SK-N-SH (cell line): ENCODE measurements around the gene FAM184A. TPM values are rescaled to one million over a fixed set of nuclear protein-coding genes. Genes with fewer than 3 reads are reported as not detected.

ENCODE experiments used
- CTCF ChIA-PET: fragments of 300-600, 350-600 bp; formaldehyde crosslinking; extraction: SDS; loops from one replicate; lab custom pipeline; 2021; lab: Yijun Ruan, JAX
- POLR2A ChIA-PET: fragments of 350-600 bp; sonication (Branson Sonifier 250); formaldehyde crosslinking; extraction: SDS; loops from one replicate; lab custom pipeline; 2020; ENCODE audit warnings: antibody characterized with exemption, inconsistent platforms; lab: Yijun Ruan, JAX
- DNase-seq: peaks from one replicate; pipeline ENCODE4 v3.0.0; 2012
- H2AFZ ChIP-seq: fragments of 200-600 bp; sonication (generic); 2 replicates; pipeline ENCODE4 v1.8.1; 2016; ENCODE audit warnings: antibody characterized with exemption, mild to moderate bottlenecking, low read depth
- H3F3A ChIP-seq: fragments of 200-600 bp; sonication (generic); replicated peaks from 2 replicates; pipeline ENCODE3; 2016; ENCODE audit warnings: antibody characterized with exemption, mild to moderate bottlenecking; ENCODE audit not compliant: insufficient read depth
- H3K27ac ChIP-seq, 2 experiments: fragments of 200-500 bp in 1 of 2; fragments of 200-600 bp in 1 of 2; sonication (Bioruptor generic) in 1 of 2; sonication (generic), shearing (Covaris generic) in 1 of 2; 2 replicates each; pipeline versions ENCODE4 v1.5.1 to v1.6.1; 2014 to 2016; ENCODE audit warnings: low read depth in 2 of 2, inconsistent platforms in 1 of 2, low read length in 1 of 2, mild to moderate bottlenecking in 1 of 2, mixed read lengths in 1 of 2
- H3K27me3 ChIP-seq: fragments of 200-600 bp; sonication (generic), shearing (Covaris generic); 2 replicates; pipeline ENCODE4 v1.6.1; 2016; ENCODE audit warnings: mixed run types; ENCODE audit not compliant: insufficient read depth
- H3K36me3 ChIP-seq, 2 experiments: fragments of 200-500 bp in 1 of 2; fragments of 200-600 bp in 1 of 2; sonication (Bioruptor generic) in 1 of 2; sonication (generic) in 1 of 2; replicated peaks in 1 of 2; 2 replicates each; pipeline versions ENCODE3 to v1.5.1; 2014 to 2016; ENCODE audit warnings: low read length in 1 of 2, mild to moderate bottlenecking in 1 of 2; ENCODE audit not compliant: insufficient read depth in 2 of 2, control insufficient read depth in 1 of 2
- H3K4me1 ChIP-seq, 2 experiments: fragments of 200-500 bp in 1 of 2; fragments of 200-600 bp in 1 of 2; sonication (Bioruptor generic) in 1 of 2; sonication (generic), shearing (Covaris generic) in 1 of 2; 2 replicates each; pipeline versions ENCODE4 v1.5.1 to v1.6.1; 2014 to 2016; ENCODE audit warnings: low read depth in 1 of 2, low read length in 1 of 2, mixed run types in 1 of 2; ENCODE audit not compliant: insufficient read depth in 2 of 2, control insufficient read depth in 1 of 2
- H3K4me2 ChIP-seq: fragments of 200-600 bp; sonication (generic), shearing (Covaris generic); 2 replicates; pipeline ENCODE4 v1.6.1; 2017; ENCODE audit warnings: mixed run types
- H3K4me3 ChIP-seq, 2 experiments: fragments of 200-500 bp in 1 of 2; fragments of 200-600 bp in 1 of 2; sonication (Bioruptor generic) in 1 of 2; sonication (generic), shearing (Covaris generic) in 1 of 2; 2 replicates each; pipeline versions ENCODE4 v1.5.1 to v1.8.1; 2014 to 2016; ENCODE audit warnings: low read depth in 2 of 2, inconsistent platforms in 1 of 2, low read length in 1 of 2, mild to moderate bottlenecking in 1 of 2, mixed read lengths in 1 of 2, moderate library complexity in 1 of 2
- H3K79me2 ChIP-seq: fragments of 200-600 bp; sonication (generic); 2 replicates; pipeline ENCODE4 v1.8.1; 2017; ENCODE audit warnings: mild to moderate bottlenecking; ENCODE audit not compliant: insufficient read depth
- H3K9ac ChIP-seq: fragments of 200-600 bp; sonication (generic); 2 replicates; pipeline ENCODE4 v1.6.1; 2017; ENCODE audit warnings: mixed run types
- H3K9me2 ChIP-seq: fragments of 200-600 bp; sonication (generic); 2 replicates; pipeline ENCODE4 v1.6.1; 2017; ENCODE audit warnings: mixed run types
- H3K9me3 ChIP-seq: fragments of 200-600 bp; sonication (generic); 2 replicates; pipeline ENCODE4 v1.6.1; 2017; ENCODE audit warnings: mixed run types, mild to moderate bottlenecking, moderate library complexity
- H4K20me1 ChIP-seq: fragments of 200-600 bp; sonication (generic); 2 replicates; pipeline ENCODE4 v1.6.1; 2017; ENCODE audit warnings: mild to moderate bottlenecking, mixed run types; ENCODE audit not compliant: insufficient read depth
- CHD2 ChIP-seq: fragments of 150-350 bp; IDR thresholded peaks from 2 replicates; pipeline ENCODE4 v1.6.1; 2018; ENCODE audit warnings: low read length; ENCODE audit not compliant: partially characterized antibody
- ELF1 ChIP-seq: IDR thresholded peaks from 2 replicates; pipeline ENCODE4 v1.4.0; 2012
- EZH2phosphoT487 ChIP-seq: fragments of 200-600 bp; sonication (generic); IDR thresholded peaks from 2 replicates; pipeline ENCODE4 v1.6.1; 2017; ENCODE audit warnings: low read depth, mixed run types, mild to moderate bottlenecking, antibody characterized with exemption, moderate library complexity, borderline replicate concordance
- NFIC ChIP-seq: IDR thresholded peaks from 2 replicates; pipeline ENCODE4 v1.4.0; 2012; ENCODE audit warnings: borderline replicate concordance
- NRF1 ChIP-seq: IDR thresholded peaks from 2 replicates; pipeline ENCODE4 v1.6.1; 2012; ENCODE audit warnings: low read depth, mild to moderate bottlenecking, low read length
- RXRA ChIP-seq: IDR thresholded peaks from 2 replicates; pipeline ENCODE4 v1.4.0; 2012; ENCODE audit warnings: low read depth, mild to moderate bottlenecking, borderline replicate concordance
- SMC3 ChIP-seq: IDR thresholded peaks from 2 replicates; pipeline ENCODE4 v1.6.1; 2012; ENCODE audit warnings: low read depth, low read length, improper control_type of control experiment
- WGBS: methylation state at CpG from one replicate; pipeline ENCODE4 v1.1.6; 2017; ENCODE audit warnings: low lambda C conversion rate; 5-methylcytosine and 5-hydroxymethylcytosine counted together
- polyA plus RNA-seq, 3 experiments: library from polyadenylated mRNA; depleted of rRNA; stranded (reverse); fragments of >200 nt; gene quantifications; 2 replicates each; pipeline ENCODE4 v1.2.3, GENCODE V29; 2012
- TF ChIP-seq, protein P1 (sequence below): IDR thresholded peaks from 2 replicates; pipeline ENCODE4 v1.4.0; 2012; ENCODE audit warnings: low read depth
- TF ChIP-seq, protein P2 (sequence below): IDR thresholded peaks from 2 replicates; pipeline ENCODE4 v1.6.1; 2012; ENCODE audit warnings: mild to moderate bottlenecking, low read depth, low read length, moderate library complexity
- TF ChIP-seq, protein P3 (sequence below): IDR thresholded peaks from 2 replicates; pipeline ENCODE4 v1.4.0; 2012; ENCODE audit warnings: low read depth, borderline replicate concordance
- TF ChIP-seq, protein P4 (sequence below): IDR thresholded peaks from 2 replicates; pipeline ENCODE4; 2012
- TF ChIP-seq, protein P5 (sequence below): IDR thresholded peaks from 2 replicates; pipeline ENCODE4 v1.4.0; 2012; ENCODE audit warnings: low read depth, borderline replicate concordance

FAM184A gene
- polyA plus RNA-seq, 1 of the 3 experiments (the other 2 are of a cell fraction), result 0.38 TPM

DNA sequence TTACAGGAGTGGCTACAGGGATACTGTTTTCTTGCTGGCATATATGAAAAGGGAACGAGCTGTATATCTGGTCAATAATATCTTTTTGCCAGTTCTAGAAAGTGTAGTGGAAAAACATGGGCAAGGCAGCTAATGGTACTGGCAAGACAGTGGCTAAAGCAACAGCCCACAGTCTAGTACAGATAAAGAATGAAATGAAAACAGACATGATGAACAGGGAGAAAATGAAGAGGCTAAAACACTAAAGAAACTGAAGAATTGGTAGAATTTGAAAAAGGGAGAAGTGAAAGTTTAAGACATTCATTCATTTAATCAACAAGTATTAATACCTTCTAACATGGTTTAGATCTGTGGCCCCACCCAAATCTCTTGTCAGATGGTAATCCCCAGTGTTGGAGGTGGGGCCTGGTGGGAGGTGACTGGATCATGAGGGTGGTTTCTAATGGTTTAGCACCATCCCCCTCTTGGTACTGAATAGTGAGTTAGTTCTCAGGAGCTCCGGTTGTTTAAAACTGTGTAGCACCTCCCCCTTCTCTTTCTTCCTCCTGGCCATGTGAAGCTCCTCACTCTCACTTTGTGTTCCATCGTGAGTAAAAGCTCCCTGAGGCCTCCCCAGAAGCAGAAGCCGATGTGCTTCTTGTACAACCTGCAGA lies 18.1 kb downstream of the FAM184A start:
- TF ChIP-seq, protein P1, sequence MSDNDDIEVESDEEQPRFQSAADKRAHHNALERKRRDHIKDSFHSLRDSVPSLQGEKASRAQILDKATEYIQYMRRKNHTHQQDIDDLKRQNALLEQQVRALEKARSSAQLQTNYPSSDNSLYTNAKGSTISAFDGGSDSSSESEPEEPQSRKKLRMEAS, result no peak
- no peak for TF ChIP-seq CHD2
- TF ChIP-seq NFIC, result no peak
- POLR2A ChIA-PET, result interaction anchor here (0.9 kb wide), 1 partner anchor 14 kb away, joined by 3 read pairs; no protein-coding TSS in a partner anchor

DNA sequence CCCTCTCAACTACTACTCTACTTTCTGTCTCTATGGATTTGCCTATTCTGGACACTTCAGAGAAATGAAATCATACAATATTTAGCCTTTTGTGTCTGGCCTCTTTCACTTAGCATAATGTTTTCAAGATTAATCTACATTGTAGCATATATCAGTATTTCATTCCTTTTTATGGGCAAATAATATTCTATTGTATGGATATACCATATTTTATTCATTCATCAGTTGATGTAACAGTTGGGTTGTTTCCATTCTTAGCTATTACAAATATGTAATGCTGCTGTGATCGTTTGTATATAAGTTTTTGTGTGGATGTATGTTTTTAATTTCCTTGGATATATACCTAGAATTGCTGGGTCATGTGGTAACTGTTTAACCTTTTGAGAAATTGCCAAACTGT lies 23.4 kb downstream of the FAM184A start:
- Histone ChIP-seq H3K4me3 (no peak overlapping the region), H3K27me3 (no peaks in the 10 kb centered on the region), H2AFZ (no peak overlapping the region), H3K9me3 (no peaks in the 10 kb centered on the region), H3F3A (no peaks in the 10 kb centered on the region), H3K9ac (no peak overlapping the region), H3K4me2 (no peak overlapping the region), H3K27ac (no peak overlapping the region), H3K36me3 (no peaks in the 10 kb centered on the region), H4K20me1 (no peaks in the 10 kb centered on the region), H3K79me2 (no peaks in the 10 kb centered on the region), H3K4me1 (no peaks in the 10 kb centered on the region), H3K9me2 (no peaks in the 10 kb centered on the region)
- WGBS, result 39% methylated on average over 1 of the region's 1 CpG
- CTCF ChIA-PET, result interaction anchor here (1.0 kb wide), 1 partner anchor 16 kb away, joined by 3 read pairs; no protein-coding TSS in a partner anchor
- no peak for DNase-seq
- no peak for TF ChIP-seq RXRA
- TF ChIP-seq, protein P2, sequence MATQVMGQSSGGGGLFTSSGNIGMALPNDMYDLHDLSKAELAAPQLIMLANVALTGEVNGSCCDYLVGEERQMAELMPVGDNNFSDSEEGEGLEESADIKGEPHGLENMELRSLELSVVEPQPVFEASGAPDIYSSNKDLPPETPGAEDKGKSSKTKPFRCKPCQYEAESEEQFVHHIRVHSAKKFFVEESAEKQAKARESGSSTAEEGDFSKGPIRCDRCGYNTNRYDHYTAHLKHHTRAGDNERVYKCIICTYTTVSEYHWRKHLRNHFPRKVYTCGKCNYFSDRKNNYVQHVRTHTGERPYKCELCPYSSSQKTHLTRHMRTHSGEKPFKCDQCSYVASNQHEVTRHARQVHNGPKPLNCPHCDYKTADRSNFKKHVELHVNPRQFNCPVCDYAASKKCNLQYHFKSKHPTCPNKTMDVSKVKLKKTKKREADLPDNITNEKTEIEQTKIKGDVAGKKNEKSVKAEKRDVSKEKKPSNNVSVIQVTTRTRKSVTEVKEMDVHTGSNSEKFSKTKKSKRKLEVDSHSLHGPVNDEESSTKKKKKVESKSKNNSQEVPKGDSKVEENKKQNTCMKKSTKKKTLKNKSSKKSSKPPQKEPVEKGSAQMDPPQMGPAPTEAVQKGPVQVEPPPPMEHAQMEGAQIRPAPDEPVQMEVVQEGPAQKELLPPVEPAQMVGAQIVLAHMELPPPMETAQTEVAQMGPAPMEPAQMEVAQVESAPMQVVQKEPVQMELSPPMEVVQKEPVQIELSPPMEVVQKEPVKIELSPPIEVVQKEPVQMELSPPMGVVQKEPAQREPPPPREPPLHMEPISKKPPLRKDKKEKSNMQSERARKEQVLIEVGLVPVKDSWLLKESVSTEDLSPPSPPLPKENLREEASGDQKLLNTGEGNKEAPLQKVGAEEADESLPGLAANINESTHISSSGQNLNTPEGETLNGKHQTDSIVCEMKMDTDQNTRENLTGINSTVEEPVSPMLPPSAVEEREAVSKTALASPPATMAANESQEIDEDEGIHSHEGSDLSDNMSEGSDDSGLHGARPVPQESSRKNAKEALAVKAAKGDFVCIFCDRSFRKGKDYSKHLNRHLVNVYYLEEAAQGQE, result no peak
- POLR2A ChIA-PET, result no interaction called here

More for the DNA sequence above, 18.1 kb downstream of the FAM184A start:
- H3K4me2 ChIP-seq, result no peak overlapping the region
- H4K20me1 ChIP-seq, result no peaks in the 10 kb centered on the region
- H3F3A ChIP-seq, result no peaks in the 10 kb centered on the region
- WGBS, result 63% methylated on average over 4 of the region's 4 CpGs
- no peaks in the 10 kb centered on the region for H3K79me2 ChIP-seq
- H3K9me2 ChIP-seq, result no peaks in the 10 kb centered on the region
- no peak overlapping the region for H3K4me3 ChIP-seq
- no peaks in the 10 kb centered on the region for H3K9me3 ChIP-seq
- H3K27ac ChIP-seq, result no peak overlapping the region
- H2AFZ ChIP-seq, result no peak overlapping the region
- H3K4me1 ChIP-seq, result no peaks in the 10 kb centered on the region
- H3K36me3 ChIP-seq, result no peaks in the 10 kb centered on the region
- H3K27me3 ChIP-seq, result no peaks in the 10 kb centered on the region
- DNase-seq, result no peak
- CTCF ChIA-PET, result interaction anchor here (1.5 kb wide), 1 partner anchor 18 kb away, joined by 3 read pairs; the partner anchor contains the start of gene FAM184A
- no peak overlapping the region for H3K9ac ChIP-seq

DNA sequence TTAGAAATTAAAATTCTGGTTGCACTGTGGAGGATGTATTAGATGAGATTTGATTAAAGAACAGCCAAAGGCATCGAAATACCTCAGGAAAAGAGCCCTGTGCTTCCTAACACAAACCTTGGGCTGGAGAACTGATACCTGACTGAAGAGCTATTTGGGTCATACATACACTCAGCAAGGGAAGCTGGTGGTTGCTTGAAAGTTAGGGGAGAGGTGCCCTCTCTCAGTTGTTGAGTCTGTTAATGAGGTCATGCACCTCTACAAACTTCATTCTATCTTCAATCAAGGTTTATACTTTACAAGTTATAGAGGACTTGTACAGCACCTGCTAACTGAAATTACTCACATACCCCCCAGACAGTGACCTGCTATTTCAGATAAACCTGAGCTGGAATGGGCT lies 25.5 kb downstream of the FAM184A start:
- no peak overlapping the region for H3K4me3 ChIP-seq
- no peaks in the 10 kb centered on the region for H4K20me1 ChIP-seq
- POLR2A ChIA-PET, result no interaction called here
- H3K36me3 ChIP-seq, result no peaks in the 10 kb centered on the region
- H3K9ac ChIP-seq, result no peak overlapping the region
- 15% methylated on average over 1 of the region's 1 CpG for WGBS
- no peak overlapping the region for H3K27ac ChIP-seq
- no peak overlapping the region for H3K4me2 ChIP-seq
- CTCF ChIA-PET, result interaction anchor here (1.2 kb wide), 1 partner anchor 25 kb away, joined by 3 read pairs; the partner anchor contains the start of gene FAM184A
- H3K9me2 ChIP-seq, result no peaks in the 10 kb centered on the region
- no peak overlapping the region for H2AFZ ChIP-seq
- H3K79me2 ChIP-seq, result no peaks in the 10 kb centered on the region
- H3F3A ChIP-seq, result no peaks in the 10 kb centered on the region
- H3K4me1 ChIP-seq, result no peaks in the 10 kb centered on the region
- no peaks in the 10 kb centered on the region for H3K9me3 ChIP-seq
- no peaks in the 10 kb centered on the region for H3K27me3 ChIP-seq
- DNase-seq, result no peak
- TF ChIP-seq, protein P3, sequence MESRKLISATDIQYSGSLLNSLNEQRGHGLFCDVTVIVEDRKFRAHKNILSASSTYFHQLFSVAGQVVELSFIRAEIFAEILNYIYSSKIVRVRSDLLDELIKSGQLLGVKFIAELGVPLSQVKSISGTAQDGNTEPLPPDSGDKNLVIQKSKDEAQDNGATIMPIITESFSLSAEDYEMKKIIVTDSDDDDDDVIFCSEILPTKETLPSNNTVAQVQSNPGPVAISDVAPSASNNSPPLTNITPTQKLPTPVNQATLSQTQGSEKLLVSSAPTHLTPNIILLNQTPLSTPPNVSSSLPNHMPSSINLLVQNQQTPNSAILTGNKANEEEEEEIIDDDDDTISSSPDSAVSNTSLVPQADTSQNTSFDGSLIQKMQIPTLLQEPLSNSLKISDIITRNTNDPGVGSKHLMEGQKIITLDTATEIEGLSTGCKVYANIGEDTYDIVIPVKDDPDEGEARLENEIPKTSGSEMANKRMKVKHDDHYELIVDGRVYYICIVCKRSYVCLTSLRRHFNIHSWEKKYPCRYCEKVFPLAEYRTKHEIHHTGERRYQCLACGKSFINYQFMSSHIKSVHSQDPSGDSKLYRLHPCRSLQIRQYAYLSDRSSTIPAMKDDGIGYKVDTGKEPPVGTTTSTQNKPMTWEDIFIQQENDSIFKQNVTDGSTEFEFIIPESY, result no peak
- TF ChIP-seq, protein P4, sequence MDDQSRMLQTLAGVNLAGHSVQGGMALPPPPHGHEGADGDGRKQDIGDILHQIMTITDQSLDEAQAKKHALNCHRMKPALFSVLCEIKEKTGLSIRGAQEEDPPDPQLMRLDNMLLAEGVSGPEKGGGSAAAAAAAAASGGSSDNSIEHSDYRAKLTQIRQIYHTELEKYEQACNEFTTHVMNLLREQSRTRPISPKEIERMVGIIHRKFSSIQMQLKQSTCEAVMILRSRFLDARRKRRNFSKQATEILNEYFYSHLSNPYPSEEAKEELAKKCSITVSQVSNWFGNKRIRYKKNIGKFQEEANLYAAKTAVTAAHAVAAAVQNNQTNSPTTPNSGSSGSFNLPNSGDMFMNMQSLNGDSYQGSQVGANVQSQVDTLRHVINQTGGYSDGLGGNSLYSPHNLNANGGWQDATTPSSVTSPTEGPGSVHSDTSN, result no peak
- TF ChIP-seq EZH2phosphoT487, result no peak
- no peak for TF ChIP-seq SMC3
- TF ChIP-seq NRF1, result no peak
- no peak for TF ChIP-seq ELF1
- TF ChIP-seq, protein P5, sequence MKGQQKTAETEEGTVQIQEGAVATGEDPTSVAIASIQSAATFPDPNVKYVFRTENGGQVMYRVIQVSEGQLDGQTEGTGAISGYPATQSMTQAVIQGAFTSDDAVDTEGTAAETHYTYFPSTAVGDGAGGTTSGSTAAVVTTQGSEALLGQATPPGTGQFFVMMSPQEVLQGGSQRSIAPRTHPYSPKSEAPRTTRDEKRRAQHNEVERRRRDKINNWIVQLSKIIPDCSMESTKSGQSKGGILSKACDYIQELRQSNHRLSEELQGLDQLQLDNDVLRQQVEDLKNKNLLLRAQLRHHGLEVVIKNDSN, result no peak
- TF ChIP-seq CHD2, result no peak
